Neural progenitor cell (in vitro differentiated cells): ENCODE results near the gene TOR1A. TPM values are rescaled to one million over a fixed set of nuclear protein-coding genes. Genes with fewer than 3 reads are reported as not detected.

Experiments
- DNase-seq: peaks from one replicate; pipeline ENCODE4 v3.0.0-alpha.2; 2016; ENCODE audit warnings: low spot score
- H2AFZ ChIP-seq: fragments of 200-600 bp; sonication (generic); replicated peaks from 2 replicates; pipeline ENCODE4 v1.6.1; 2016; ENCODE audit warnings: antibody characterized with exemption
- H3F3A ChIP-seq: fragments of 200-600 bp; sonication (generic); 2 replicates; pipeline ENCODE4 v1.6.1; 2016; ENCODE audit warnings: antibody characterized with exemption, low read depth
- H3K27ac ChIP-seq: fragments of 200-600 bp; sonication (generic); 2 replicates; pipeline ENCODE4 v1.5.1; 2016; ENCODE audit warnings: mild to moderate bottlenecking
- H3K27me3 ChIP-seq: fragments of 200-600 bp; sonication (generic); 2 replicates; pipeline ENCODE4 v1.6.1; 2016; ENCODE audit warnings: mild to moderate bottlenecking, moderate library complexity
- H3K36me3 ChIP-seq: fragments of 200-600 bp; sonication (generic); 2 replicates; pipeline ENCODE4 v1.5.1; 2016
- H3K4me1 ChIP-seq: fragments of 200-600 bp; sonication (generic); 2 replicates; pipeline ENCODE4 v1.6.1; 2016; ENCODE audit warnings: mixed run types
- H3K4me2 ChIP-seq: fragments of 200-600 bp; sonication (generic); 2 replicates; pipeline ENCODE4 v1.6.1; 2016
- H3K4me3 ChIP-seq: fragments of 200-600 bp; sonication (generic); 2 replicates; pipeline ENCODE4 v1.5.1; 2016
- H3K79me2 ChIP-seq: fragments of 200-600 bp; sonication (generic); 2 replicates; pipeline ENCODE4 v1.6.1; 2016; ENCODE audit warnings: low read depth
- H3K9ac ChIP-seq: fragments of 200-600 bp; sonication (generic); 2 replicates; pipeline ENCODE4 v1.6.1; 2016
- H3K9me3 ChIP-seq: fragments of 200-600 bp; sonication (generic); 2 replicates; pipeline ENCODE4 v1.5.1; 2016; ENCODE audit warnings: low read depth
- H4K20me1 ChIP-seq: fragments of 200-600 bp; sonication (generic); 2 replicates; pipeline ENCODE4 v1.6.1; 2016; ENCODE audit warnings: low read depth
- H3K27ac Mint-ChIP-seq: 3 replicates; pipeline ENCODE4 v1.8.0; 2021; ENCODE audit warnings: mixed read lengths
- H3K27me3 Mint-ChIP-seq: 2 replicates; pipeline ENCODE4 v1.8.0; 2022; ENCODE audit warnings: low read depth, mild to moderate bottlenecking, inconsistent platforms, moderate library complexity, mixed read lengths; ENCODE audit not compliant: insufficient read depth
- H3K36me3 Mint-ChIP-seq: 3 replicates; pipeline ENCODE4 v1.8.0; 2021; ENCODE audit warnings: mixed read lengths
- H3K4me1 Mint-ChIP-seq: 3 replicates; pipeline ENCODE4 v1.8.0; 2021; ENCODE audit warnings: mixed read lengths
- H3K4me3 Mint-ChIP-seq: 3 replicates; pipeline ENCODE4 v1.8.0; 2021; ENCODE audit warnings: mild to moderate bottlenecking, moderate library complexity, mixed read lengths
- H3K9me3 Mint-ChIP-seq: 3 replicates; pipeline ENCODE4 v1.8.0; 2020; ENCODE audit warnings: mixed read lengths
- CTCF ChIP-seq: fragments of 200-600 bp; sonication (generic); IDR thresholded peaks from 2 replicates; pipeline ENCODE4 v1.5.1; 2017; ENCODE audit warnings: antibody characterized with exemption, mild to moderate bottlenecking
- EZH2 ChIP-seq: fragments of 200-600 bp; sonication (generic); IDR thresholded peaks from 2 replicates; pipeline ENCODE4 v1.6.1; 2017; ENCODE audit warnings: antibody characterized with exemption, mild to moderate bottlenecking, moderate library complexity
- EZH2phosphoT487 ChIP-seq: fragments of 200-600 bp; sonication (generic); IDR thresholded peaks from 2 replicates; pipeline ENCODE4 v1.6.1; 2017; ENCODE audit warnings: antibody characterized with exemption
- total RNA-seq: library from RNA; depleted of rRNA; stranded (reverse); fragments of >200 nt; gene quantifications from 2 replicates; pipeline ENCODE4 v1.2.3, GENCODE V29; 2015; ENCODE audit warnings: low replicate concordance

Gene TOR1A
- total RNA-seq, 1 donor from 2014 or later, result 39.6 TPM

- peaks cover 7% of the 10 kb centered on the region for H3F3A ChIP-seq
- no peak for DNase-seq
- Mint-ChIP-seq H3K9me3 (no peaks in the 10 kb centered on the region), H3K36me3 (peaks cover 20% of the 10 kb centered on the region), H3K4me3 (no peak overlapping the region), H3K27ac (no peak overlapping the region), H3K4me1 (no peaks in the 10 kb centered on the region), H3K27me3 (peaks cover 2% of the 10 kb centered on the region)
- peaks cover 16% of the 10 kb centered on the region for H4K20me1 ChIP-seq
- no peaks in the 10 kb centered on the region for H3K27me3 ChIP-seq
- no peaks in the 10 kb centered on the region for H3K9me3 ChIP-seq
- no peak overlapping the region for H3K9ac ChIP-seq
- H3K4me1 ChIP-seq, result no peaks in the 10 kb centered on the region
- H3K36me3 ChIP-seq, result no peaks in the 10 kb centered on the region
- no peak overlapping the region for H3K4me3 ChIP-seq
- no peak overlapping the region for H2AFZ ChIP-seq
- no peak overlapping the region for H3K27ac ChIP-seq
- peaks cover 8% of the 10 kb centered on the region for H3K79me2 ChIP-seq
- TF ChIP-seq EZH2, result no peak
- TF ChIP-seq CTCF, result no peak
- TF ChIP-seq EZH2phosphoT487, result no peak
- no peak overlapping the region for H3K4me2 ChIP-seq
These were observed 10.3 kb downstream of the TOR1A start for GRCh38 chr9:129813661-129814060.

- no peak overlapping the region for H3K27ac ChIP-seq
- peaks cover 8% of the 10 kb centered on the region for H3K79me2 ChIP-seq
- H3K27me3 ChIP-seq, result no peaks in the 10 kb centered on the region
- no peak for TF ChIP-seq EZH2phosphoT487
- H3K9me3 ChIP-seq, result no peaks in the 10 kb centered on the region
- no peak overlapping the region for H3K4me3 Mint-ChIP-seq
- no peak overlapping the region for H3K27ac Mint-ChIP-seq
- no peak overlapping the region for H2AFZ ChIP-seq
- H4K20me1 ChIP-seq, result peaks cover 16% of the 10 kb centered on the region
- no peak overlapping the region for H3K9ac ChIP-seq
- no peak overlapping the region for H3K4me2 ChIP-seq
- H3K4me1 ChIP-seq, result no peaks in the 10 kb centered on the region
- peaks cover 16% of the 10 kb centered on the region for H3K36me3 Mint-ChIP-seq
- no peaks in the 10 kb centered on the region for H3K36me3 ChIP-seq
- peaks cover 2% of the 10 kb centered on the region for H3K27me3 Mint-ChIP-seq
- no peaks in the 10 kb centered on the region for H3K4me1 Mint-ChIP-seq
- peaks cover 7% of the 10 kb centered on the region for H3F3A ChIP-seq
- H3K4me3 ChIP-seq, result no peak overlapping the region
- DNase-seq, result no peak
- no peaks in the 10 kb centered on the region for H3K9me3 Mint-ChIP-seq
These were observed 11.6 kb downstream of the TOR1A start for GRCh38 chr9:129812385-129812784.

GRCh38 chr9:129811967-129812363 is 12.0 kb downstream of the TOR1A start:
- no peak overlapping the region for H2AFZ ChIP-seq
- H3K27me3 ChIP-seq, result no peaks in the 10 kb centered on the region
- no peak overlapping the region for H3K4me2 ChIP-seq
- Mint-ChIP-seq H3K9me3 (no peaks in the 10 kb centered on the region), H3K36me3 (peaks cover 20% of the 10 kb centered on the region), H3K4me1 (no peaks in the 10 kb centered on the region), H3K27ac (no peak overlapping the region), H3K4me3 (peak overlapping the region; percentile 15), H3K27me3 (peaks cover 2% of the 10 kb centered on the region)
- H3K9ac ChIP-seq, result no peak overlapping the region
- TF ChIP-seq CTCF, result no peak
- TF ChIP-seq EZH2phosphoT487, result no peak
- TF ChIP-seq EZH2, result no peak
- peaks cover 7% of the 10 kb centered on the region for H3F3A ChIP-seq
- no peak overlapping the region for H3K27ac ChIP-seq
- H3K4me1 ChIP-seq, result no peaks in the 10 kb centered on the region
- peaks cover 16% of the 10 kb centered on the region for H4K20me1 ChIP-seq
- no peaks in the 10 kb centered on the region for H3K36me3 ChIP-seq
- no peak for DNase-seq
- H3K79me2 ChIP-seq, result peaks cover 8% of the 10 kb centered on the region
- H3K4me3 ChIP-seq, result no peak overlapping the region
- no peaks in the 10 kb centered on the region for H3K9me3 ChIP-seq

- Histone ChIP-seq H3K27me3 (no peaks in the 10 kb centered on the region), H3K4me3 (no peak overlapping the region), H2AFZ (no peak overlapping the region), H3K79me2 (peaks cover 8% of the 10 kb centered on the region), H3F3A (peaks cover 7% of the 10 kb centered on the region), H3K27ac (peak overlapping the region; percentile 20), H3K9me3 (no peaks in the 10 kb centered on the region), H4K20me1 (peaks cover 16% of the 10 kb centered on the region), H3K4me2 (no peak overlapping the region), H3K4me1 (no peaks in the 10 kb centered on the region), H3K9ac (no peak overlapping the region), H3K36me3 (no peaks in the 10 kb centered on the region)
- DNase-seq, result no peak
- Mint-ChIP-seq H3K27me3 (peaks cover 2% of the 10 kb centered on the region), H3K4me1 (peaks cover 5% of the 10 kb centered on the region), H3K36me3 (peaks cover 24% of the 10 kb centered on the region), H3K9me3 (no peaks in the 10 kb centered on the region), H3K27ac (no peak overlapping the region), H3K4me3 (no peak overlapping the region)
- TF ChIP-seq EZH2 (no peak), CTCF (no peak), EZH2phosphoT487 (no peak)
These were observed 13.1 kb downstream of the TOR1A start for GRCh38 chr9:129810788-129811187.
